Caco-2 (cell line): ENCODE data around the gene MAP3K19. TPM values are rescaled to one million over a fixed set of nuclear protein-coding genes. Genes with fewer than 3 reads are reported as not detected.

Experiments
- BruUV-seq: library from RNA; stranded (reverse); fragments of 400-500 nt; replicated peaks from 2 replicates; lab custom pipeline; 2021; lab: Mats Ljungman, UMichigan
- CTCF ChIA-PET: fragments of 300-600 bp; sonication (Branson Sonifier 250); formaldehyde crosslinking; loops from one replicate; lab custom pipeline; 2022; ENCODE audit warnings: antibody characterized with exemption; lab: Charles Lee
- POLR2A ChIA-PET: fragments of 300-600 bp; sonication (Branson Sonifier 250); formaldehyde crosslinking; loops from one replicate; lab custom pipeline; 2022; ENCODE audit warnings: antibody characterized with exemption; lab: Charles Lee
- DNase-seq, 2 experiments: peaks; one replicate each; pipeline versions ENCODE4 v3.0.0 to v3.0.0-alpha.2; 2020 to 2022
- H3K27me3 ChIP-seq: replicated peaks from 2 replicates; pipeline ENCODE4 v1.6.0; 2011; ENCODE audit warnings: low read length; ENCODE audit not compliant: control insufficient read depth, insufficient read depth
- H3K36me3 ChIP-seq: 2 replicates; pipeline ENCODE4 v1.5.1; 2011; ENCODE audit warnings: low read length; ENCODE audit not compliant: control insufficient read depth, insufficient read depth
- H3K4me1 ChIP-seq: fragments of 250-450 bp; sonication (Bioruptor Pico); 2 replicates; pipeline ENCODE4 v1.5.1; 2020; ENCODE audit warnings: mild to moderate bottlenecking
- H3K4me3 ChIP-seq: 2 replicates; pipeline ENCODE4 v1.5.1; 2011; ENCODE audit warnings: low read depth, mild to moderate bottlenecking, control low read depth, low read length
- H3K9me3 ChIP-seq: fragments of 250-450 bp; sonication (Bioruptor Pico); 2 replicates; pipeline ENCODE4 v1.5.1; 2020; ENCODE audit warnings: mild to moderate bottlenecking, moderate library complexity
- H3K27ac Mint-ChIP-seq: one replicate; pipeline ENCODE4 v1.8.0; 2022; ENCODE audit warnings: mixed read lengths; ENCODE audit not compliant: unreplicated experiment
- H3K27me3 Mint-ChIP-seq: one replicate; pipeline ENCODE4 v1.8.0; 2022; ENCODE audit warnings: mixed read lengths; ENCODE audit not compliant: insufficient read depth, unreplicated experiment
- H3K36me3 Mint-ChIP-seq: one replicate; pipeline ENCODE4 v1.8.0; 2022; ENCODE audit warnings: mild to moderate bottlenecking, mixed read lengths; ENCODE audit not compliant: insufficient read depth, unreplicated experiment
- H3K4me1 Mint-ChIP-seq: one replicate; pipeline ENCODE4 v1.8.0; 2022; ENCODE audit warnings: low read depth, mixed read lengths; ENCODE audit not compliant: unreplicated experiment
- H3K4me3 Mint-ChIP-seq: one replicate; pipeline ENCODE4 v1.8.0; 2022; ENCODE audit warnings: mild to moderate bottlenecking, moderate library complexity, mixed read lengths; ENCODE audit not compliant: unreplicated experiment
- H3K9me3 Mint-ChIP-seq: one replicate; pipeline ENCODE4 v1.8.0; 2022; ENCODE audit warnings: mixed read lengths; ENCODE audit not compliant: unreplicated experiment
- CTCF ChIP-seq, 2 experiments: fragments of 200-600 bp in 1 of 2; IDR thresholded peaks; 1 replicate in 1 of 2; 2 replicates in 1 of 2; pipeline versions ENCODE4 v1.5.1 to v1.8.0; 2011 to 2022; ENCODE audit warnings: antibody characterized with exemption in 1 of 2, control low read depth in 1 of 2, inconsistent platforms in 1 of 2, low read depth in 1 of 2, low read length in 1 of 2, mild to moderate bottlenecking in 1 of 2, moderate library complexity in 1 of 2; ENCODE audit not compliant: insufficient read depth in 1 of 2, severe bottlenecking in 1 of 2, unreplicated experiment in 1 of 2
- intact Hi-C: fragments of 100-400 bp; cut with micrococcal nuclease; formaldehyde crosslinking; loops from one replicate; pipeline ENCODE4 v1.10.0; 2022; ENCODE audit not compliant: unreplicated experiment
- total RNA-seq: library from RNA; stranded (reverse); gene quantifications from 2 replicates; pipeline ENCODE4 v1.2.3, GENCODE V29; 2022

The MAP3K19 gene
- total RNA-seq, 1 experiment from 2014 or later = not detected

- no peaks in the 10 kb centered on the region for H3K36me3 Mint-ChIP-seq
- no peak overlapping the region for H3K4me3 ChIP-seq
- no peaks in the 10 kb centered on the region for H3K27me3 ChIP-seq
- intact Hi-C loops = loop anchor here (1.0 kb wide), 2 partner anchors 721 to 808 kb away; no protein-coding TSS in a partner anchor
- H3K36me3 ChIP-seq = no peaks in the 10 kb centered on the region
- H3K9me3 ChIP-seq = no peaks in the 10 kb centered on the region
- ChIA-PET POLR2A (interaction anchor here (0.6 kb wide), 1 partner anchor 752 kb away, joined by 8 read pairs; no protein-coding TSS in a partner anchor), CTCF (interaction anchor here (0.7 to 2.0 kb wide), 12 partner anchors 12 to 1395 kb away, joined by 3 to 18 read pairs (median 4); partner anchors contain the start of genes R3HDM1 and ZRANB3)
- no peaks in the 10 kb centered on the region for H3K9me3 Mint-ChIP-seq
- H3K4me1 ChIP-seq = no peaks in the 10 kb centered on the region
- BruUV-seq = no TSS peak
- DNase-seq = peak in 1 of 2 experiments; percentile 7
- H3K4me1 Mint-ChIP-seq = no peaks in the 10 kb centered on the region
- H3K4me3 Mint-ChIP-seq = no peak overlapping the region
- peak; percentile 40 to 53 for TF ChIP-seq CTCF (IDR thresholded peaks at IDR 0.05; ENCODE audit: insufficient read depth in 1 of 2, low read depth in 1 of 2, low read length in 1 of 2, severe bottlenecking in 1 of 2, unreplicated experiment in 1 of 2)
- no peak overlapping the region for H3K27ac Mint-ChIP-seq
- H3K27me3 Mint-ChIP-seq = peaks cover 16% of the 10 kb centered on the region
These were observed 58.1 kb downstream of the MAP3K19 start for GRCh38 chr2:134988994-134989605.

GRCh38 chr2:134985061-134985460 lies 62.2 kb downstream of the MAP3K19 start:
- Mint-ChIP-seq H3K36me3 (no peaks in the 10 kb centered on the region), H3K27ac (no peak overlapping the region), H3K27me3 (peaks cover 16% of the 10 kb centered on the region), H3K4me3 (no peak overlapping the region), H3K9me3 (no peaks in the 10 kb centered on the region), H3K4me1 (no peaks in the 10 kb centered on the region)
- Histone ChIP-seq H3K27me3 (no peaks in the 10 kb centered on the region), H3K4me1 (no peaks in the 10 kb centered on the region), H3K4me3 (no peak overlapping the region), H3K36me3 (no peaks in the 10 kb centered on the region), H3K9me3 (no peaks in the 10 kb centered on the region)
- no peak for DNase-seq
- no peak for TF ChIP-seq CTCF (IDR thresholded peaks at IDR 0.05; ENCODE audit: insufficient read depth in 1 of 2, low read depth in 1 of 2, low read length in 1 of 2, severe bottlenecking in 1 of 2, unreplicated experiment in 1 of 2)
- ChIA-PET CTCF (no interaction called here), POLR2A (no interaction called here)
- BruUV-seq = no TSS peak
- intact Hi-C loops = no loop called here

GRCh38 chr2:134982603-134983002 lies 64.6 kb downstream of the MAP3K19 start:
- no peaks in the 10 kb centered on the region for H3K36me3 ChIP-seq
- CTCF ChIA-PET = no interaction called here
- Mint-ChIP-seq H3K4me1 (no peaks in the 10 kb centered on the region), H3K4me3 (no peak overlapping the region), H3K9me3 (no peaks in the 10 kb centered on the region), H3K36me3 (no peaks in the 10 kb centered on the region), H3K27ac (no peak overlapping the region), H3K27me3 (peaks cover 9% of the 10 kb centered on the region)
- H3K27me3 ChIP-seq = no peaks in the 10 kb centered on the region
- DNase-seq = no peak
- H3K4me1 ChIP-seq = no peaks in the 10 kb centered on the region
- no TSS peak for BruUV-seq
- TF ChIP-seq CTCF (IDR thresholded peaks at IDR 0.05; ENCODE audit: insufficient read depth in 1 of 2, low read depth in 1 of 2, low read length in 1 of 2, severe bottlenecking in 1 of 2, unreplicated experiment in 1 of 2) = no peak
- POLR2A ChIA-PET = no interaction called here
- H3K9me3 ChIP-seq = no peaks in the 10 kb centered on the region
- H3K4me3 ChIP-seq = no peak overlapping the region
- intact Hi-C loops = no loop called here
